ENCODE data around the gene RAB11FIP5.

GRCh38 chr2:73091164-73091563, 21.6 kb downstream of the RAB11FIP5 start:
- TF ChIP-seq EZH2phosphoT487 (IDR thresholded peaks at IDR 0.05; ENCODE audit: unreplicated experiment) (no peak), CTCF (conservative IDR thresholded peaks at IDR 0.05; ENCODE audit: low read depth in 2 of 2) (no peak), CREB1 (CRISPR knock-in tag; IDR thresholded peaks at IDR 0.05; ENCODE audit: low read depth) (no peak), POLR2AphosphoS5 (IDR thresholded peaks at IDR 0.05; ENCODE audit: low read depth) (no peak), REST (IDR thresholded peaks at IDR 0.05; ENCODE audit: unreplicated experiment) (no peak), EZH2 (IDR thresholded peaks at IDR 0.05; ENCODE audit: low read depth, unreplicated experiment) (no peak), ETS1 (IDR thresholded peaks at IDR 0.05) (no peak), STAT1 (IDR thresholded peaks at IDR 0.05; ENCODE audit: unreplicated experiment) (no peak), ZNF114 (CRISPR knock-in tag; IDR thresholded peaks at IDR 0.05) (no peak), NANOG (IDR thresholded peaks at IDR 0.05; ENCODE audit: borderline replicate concordance) (no peak), JUNB (IDR thresholded peaks at IDR 0.05; ENCODE audit: unreplicated experiment) (no peak), ZNF331 (CRISPR knock-in tag; IDR thresholded peaks at IDR 0.05; ENCODE audit: low read depth) (no peak)
